OCI-LY7 (cell line): ENCODE measurements around the gene SH3RF3. TPM values are rescaled to one million over a fixed set of nuclear protein-coding genes. Genes with fewer than 3 reads are reported as not detected.

ENCODE experiments used
- BruUV-seq: library from RNA; stranded (reverse); fragments of 400-500 nt; replicated peaks from 2 replicates; lab custom pipeline; 2021; lab: Mats Ljungman, UMichigan
- CTCF ChIA-PET: fragments of 300-600 bp; sonication (Branson Sonifier 250); formaldehyde crosslinking; loops from one replicate; lab custom pipeline; 2022; ENCODE audit warnings: antibody characterized with exemption; ENCODE audit not compliant: unreplicated experiment; lab: Charles Lee
- POLR2A ChIA-PET: fragments of 300-600 bp; sonication (Branson Sonifier 250); formaldehyde crosslinking; loops from one replicate; lab custom pipeline; 2022; ENCODE audit warnings: antibody characterized with exemption; lab: Charles Lee
- DNase-seq: peaks from one replicate; pipeline ENCODE4 v3.0.0-alpha.2; 2015; ENCODE audit warnings: low spot score
- H2AFZ ChIP-seq: fragments of 200-600 bp; sonication (generic), shearing (Covaris generic); 2 replicates; pipeline ENCODE4 v1.6.1; 2014; ENCODE audit warnings: mild to moderate bottlenecking, antibody characterized with exemption, low read length, moderate library complexity
- H3K27ac ChIP-seq: fragments of 200-600 bp; sonication (generic); 2 replicates; pipeline ENCODE4 v1.5.1; 2014; ENCODE audit warnings: mixed run types, low read depth, mild to moderate bottlenecking, moderate library complexity, low read length, inconsistent platforms; ENCODE audit not compliant: poor library complexity, severe bottlenecking
- H3K36me3 ChIP-seq: fragments of 200-600 bp; sonication (generic); 2 replicates; pipeline ENCODE4 v1.6.1; 2014; ENCODE audit warnings: mild to moderate bottlenecking, antibody characterized with exemption, low read length, moderate library complexity, mixed read lengths; ENCODE audit not compliant: insufficient read depth
- H3K4me1 ChIP-seq: fragments of 200-600 bp; sonication (generic); 2 replicates; pipeline ENCODE4 v1.5.1; 2014; ENCODE audit warnings: mild to moderate bottlenecking, low read length; ENCODE audit not compliant: insufficient read depth, poor library complexity, severe bottlenecking
- H3K4me2 ChIP-seq: fragments of 200-600 bp; sonication (generic); 2 replicates; pipeline ENCODE4 v1.6.1; 2014; ENCODE audit warnings: mild to moderate bottlenecking, low read length
- H3K4me3 ChIP-seq: fragments of 200-600 bp; sonication (generic); 2 replicates; pipeline ENCODE4 v1.5.1; 2014; ENCODE audit warnings: mild to moderate bottlenecking, low read depth, low read length; ENCODE audit not compliant: poor library complexity, severe bottlenecking
- H3K79me2 ChIP-seq: fragments of 200-600 bp; sonication (generic); 2 replicates; pipeline ENCODE4 v1.6.1; 2016; ENCODE audit warnings: low read depth, mild to moderate bottlenecking, low read length, moderate library complexity, mixed read lengths; ENCODE audit not compliant: insufficient read depth
- H3K9me2 ChIP-seq: fragments of 200-600 bp; sonication (generic); 2 replicates; pipeline ENCODE4 v1.6.1; 2016; ENCODE audit warnings: mild to moderate bottlenecking, low read length, mixed read lengths; ENCODE audit not compliant: insufficient read depth
- H3K9me3 ChIP-seq: fragments of 200-600 bp; sonication (generic); 2 replicates; pipeline ENCODE4 v1.6.1; 2014; ENCODE audit warnings: mild to moderate bottlenecking, mixed run types, low read length, mixed read lengths
- H4K20me1 ChIP-seq: fragments of 200-600 bp; sonication (generic); 2 replicates; pipeline ENCODE4 v1.6.1; 2014; ENCODE audit warnings: mild to moderate bottlenecking, antibody characterized with exemption, low read length, moderate library complexity, mixed read lengths; ENCODE audit not compliant: insufficient read depth
- CTCF ChIP-seq: fragments of 200-600 bp; sonication (generic); conservative IDR thresholded peaks from 2 replicates; pipeline ENCODE4 v1.5.1; 2014; ENCODE audit warnings: mild to moderate bottlenecking, antibody characterized with exemption, low read length, moderate library complexity, mixed read lengths
- EZH2phosphoT487 ChIP-seq: fragments of 200-600 bp; sonication (generic); IDR thresholded peaks from 2 replicates; pipeline ENCODE4 v1.6.1; 2018; ENCODE audit warnings: low read depth, borderline replicate concordance, mild to moderate bottlenecking, mixed run types, antibody characterized with exemption, low read length, moderate library complexity, mixed read lengths
- intact Hi-C: fragments of 100-400 bp; cut with micrococcal nuclease; formaldehyde crosslinking; loops from one replicate; pipeline ENCODE4 v1.10.0; 2022; ENCODE audit not compliant: unreplicated experiment
- total RNA-seq, 2 experiments: library from RNA; depleted of rRNA in 1 of 2; stranded (reverse); fragments of >200 nt in 1 of 2; shearing (Covaris generic) in 1 of 2; gene quantifications; 2 replicates each; pipeline ENCODE4 v1.2.3, GENCODE V29; 2014 to 2022

Gene SH3RF3
- total RNA-seq, 2 experiments from 2014 or later = not detected

- CTCF ChIA-PET = no interaction called here
- POLR2A ChIA-PET = no interaction called here
- intact Hi-C loops = no loop called here
- Histone ChIP-seq H2AFZ (no peak overlapping the region), H3K27ac (no peak overlapping the region), H3K79me2 (no peaks in the 10 kb centered on the region), H3K4me3 (no peak overlapping the region), H3K9me3 (no peaks in the 10 kb centered on the region), H3K9me2 (no peaks in the 10 kb centered on the region), H3K4me2 (no peak overlapping the region), H3K36me3 (no peaks in the 10 kb centered on the region), H3K4me1 (no peaks in the 10 kb centered on the region), H4K20me1 (no peaks in the 10 kb centered on the region)
- no TSS peak for BruUV-seq
- DNase-seq = no peak
- no peak for TF ChIP-seq CTCF
- TF ChIP-seq EZH2phosphoT487 = no peak
These were observed 16.3 kb downstream of the SH3RF3 start for GRCh38 chr2:109145286-109145685.

GRCh38 chr2:109147405-109147804 is 18.4 kb downstream of the SH3RF3 start:
- Histone ChIP-seq H3K27ac (no peak overlapping the region), H4K20me1 (no peaks in the 10 kb centered on the region), H3K9me3 (no peaks in the 10 kb centered on the region), H3K9me2 (no peaks in the 10 kb centered on the region), H2AFZ (no peak overlapping the region), H3K4me3 (no peak overlapping the region), H3K79me2 (no peaks in the 10 kb centered on the region), H3K4me1 (no peaks in the 10 kb centered on the region), H3K4me2 (no peak overlapping the region), H3K36me3 (no peaks in the 10 kb centered on the region)
- intact Hi-C loops = no loop called here
- ChIA-PET CTCF (no interaction called here), POLR2A (interaction anchor here (0.6 kb wide), 1 partner anchor 15 kb away, joined by 3 read pairs; no protein-coding TSS in a partner anchor)
- no TSS peak for BruUV-seq
- no peak for DNase-seq
- TF ChIP-seq CTCF (no peak), EZH2phosphoT487 (no peak)

- no TSS peak for BruUV-seq
- no peaks in the 10 kb centered on the region for H3K9me3 ChIP-seq
- no peak overlapping the region for H3K27ac ChIP-seq
- DNase-seq = no peak
- no peak overlapping the region for H2AFZ ChIP-seq
- H3K4me3 ChIP-seq = no peak overlapping the region
- H3K36me3 ChIP-seq = no peaks in the 10 kb centered on the region
- POLR2A ChIA-PET = interaction anchor here (0.6 to 1.3 kb wide), 2 partner anchors 9 to 15 kb away, joined by 3 read pairs; no protein-coding TSS in a partner anchor
- no peak overlapping the region for H3K4me2 ChIP-seq
- no peaks in the 10 kb centered on the region for H3K9me2 ChIP-seq
- no peaks in the 10 kb centered on the region for H4K20me1 ChIP-seq
- CTCF ChIA-PET = no interaction called here
- no peaks in the 10 kb centered on the region for H3K4me1 ChIP-seq
- TF ChIP-seq CTCF = no peak
- intact Hi-C loops = no loop called here
- H3K79me2 ChIP-seq = no peaks in the 10 kb centered on the region
These were observed 19.2 kb downstream of the SH3RF3 start for GRCh38 chr2:109148117-109148746.
